Mucosa of rectum (tissue), 2 donors: ENCODE results near the gene NTMT1.

Source experiments
- H3K27ac ChIP-seq, 2 donors: one replicate each; pipeline ENCODE4 v1.7.0; 2013; ENCODE audit warnings: inconsistent platforms in 2 of 2, low read depth in 2 of 2, low read length in 2 of 2
- H3K27me3 ChIP-seq, 2 donors: one replicate each; pipeline ENCODE4 v1.7.0; 2013; ENCODE audit warnings: low read length in 2 of 2; ENCODE audit not compliant: control insufficient read depth in 2 of 2, insufficient read depth in 2 of 2
- H3K36me3 ChIP-seq, 2 donors: one replicate each; pipeline ENCODE4 v1.7.0; 2013; ENCODE audit warnings: low read length in 2 of 2; ENCODE audit not compliant: control insufficient read depth in 2 of 2, insufficient read depth in 2 of 2
- H3K4me1 ChIP-seq, 2 donors: one replicate each; pipeline ENCODE4 v1.7.0; 2013; ENCODE audit warnings: low read length in 2 of 2, mild to moderate bottlenecking in 1 of 2; ENCODE audit not compliant: control insufficient read depth in 2 of 2, insufficient read depth in 2 of 2
- H3K4me3 ChIP-seq, 2 donors: one replicate each; pipeline ENCODE4 v1.7.0; 2013; ENCODE audit warnings: low read length in 2 of 2
- H3K9ac ChIP-seq, 2 donors: one replicate each; pipeline ENCODE4 v1.7.0; 2013; ENCODE audit warnings: low read length in 2 of 2, low read depth in 1 of 2, mild to moderate bottlenecking in 1 of 2
- H3K9me3 ChIP-seq, 2 donors: one replicate each; pipeline ENCODE4 v1.7.0; 2013; ENCODE audit warnings: low read length in 2 of 2; ENCODE audit not compliant: control insufficient read depth in 2 of 2
- donor health status: healthy.
- donor health status: Normal muscosa, but diverticular disease.

Gene NTMT1

GRCh38 chr9:129615407-129616285, 10.3 kb upstream of the NTMT1 start:
- Histone ChIP-seq H3K27ac (no peak overlapping the region), H3K4me3 (no peak overlapping the region), H3K4me1 (peaks cover 6 to 8% of the 10 kb centered on the region in 2 donors), H3K27me3 (peaks cover 0 to 4% of the 10 kb centered on the region in 2 donors), H3K9ac (no peak overlapping the region), H3K36me3 (no peaks in the 10 kb centered on the region), H3K9me3 (no peaks in the 10 kb centered on the region)

GRCh38 chr9:129617167-129617566, 8.8 kb upstream of the NTMT1 start:
- no peak overlapping the region for H3K9ac ChIP-seq
- no peaks in the 10 kb centered on the region for H3K36me3 ChIP-seq
- peaks cover 0 to 7% of the 10 kb centered on the region in 2 donors for H3K27me3 ChIP-seq
- no peaks in the 10 kb centered on the region for H3K9me3 ChIP-seq
- H3K4me3 ChIP-seq, result no peak overlapping the region
- H3K4me1 ChIP-seq, result peaks cover 0 to 4% of the 10 kb centered on the region in 2 donors
- H3K27ac ChIP-seq, result no peak overlapping the region

GRCh38 chr9:129619787-129620668, 5.9 kb upstream of the NTMT1 start:
- Histone ChIP-seq H3K27ac (no peak overlapping the region), H3K9ac (peak overlapping the region in 1 of 2 donors; percentile 55), H3K9me3 (no peaks in the 10 kb centered on the region), H3K27me3 (peaks cover 0 to 7% of the 10 kb centered on the region in 2 donors), H3K36me3 (no peaks in the 10 kb centered on the region), H3K4me1 (peaks cover 0 to 6% of the 10 kb centered on the region in 2 donors), H3K4me3 (peak overlapping the region; percentile 13 to 55)

GRCh38 chr9:129620669-129621295, 5.2 kb upstream of the NTMT1 start, which contains the start of gene C9orf50:
Gene C9orf50 (minus strand): TSS chr9:129621101. CDS start chr9:129620574, 527 bp downstream.
- H3K4me3 ChIP-seq, result peak within 1 kb of the TSS; percentile 13 to 55
- H3K9me3 ChIP-seq, result no peaks in the 10 kb centered on the region
- peaks cover 0 to 7% of the 10 kb centered on the region in 2 donors for H3K27me3 ChIP-seq
- peaks cover 0 to 6% of the 10 kb centered on the region in 2 donors for H3K4me1 ChIP-seq
- peak within 1 kb of the TSS in 1 of 2 donors; percentile 55 for H3K9ac ChIP-seq
- H3K27ac ChIP-seq, result no peak within 1 kb of the TSS
- H3K36me3 ChIP-seq, result no peaks in the 10 kb centered on the region

- peaks cover 0 to 7% of the 10 kb centered on the region in 2 donors for H3K27me3 ChIP-seq
- peaks cover 14 to 26% of the 10 kb centered on the region in 2 donors for H3K4me1 ChIP-seq
- H3K9me3 ChIP-seq, result no peaks in the 10 kb centered on the region
- no peaks in the 10 kb centered on the region for H3K36me3 ChIP-seq
- H3K9ac ChIP-seq, result no peak overlapping the region
- no peak overlapping the region for H3K4me3 ChIP-seq
- no peak overlapping the region for H3K27ac ChIP-seq
Observed at GRCh38 chr9:129623331-129623730, 2.6 kb upstream of the NTMT1 start.

- Histone ChIP-seq H3K4me3 (no peak overlapping the region), H3K27ac (no peak overlapping the region), H3K36me3 (no peaks in the 10 kb centered on the region), H3K9me3 (no peaks in the 10 kb centered on the region), H3K4me1 (peaks cover 14 to 28% of the 10 kb centered on the region in 2 donors), H3K9ac (no peak overlapping the region), H3K27me3 (peaks cover 0 to 7% of the 10 kb centered on the region in 2 donors)
Observed at GRCh38 chr9:129624168-129624759, 1.7 kb upstream of the NTMT1 start.

- peaks cover 0 to 3% of the 10 kb centered on the region in 2 donors for H3K27me3 ChIP-seq
- no peaks in the 10 kb centered on the region for H3K36me3 ChIP-seq
- H3K4me3 ChIP-seq, result no peak overlapping the region
- peaks cover 14 to 28% of the 10 kb centered on the region in 2 donors for H3K4me1 ChIP-seq
- no peak overlapping the region for H3K9ac ChIP-seq
- H3K27ac ChIP-seq, result no peak overlapping the region
- H3K9me3 ChIP-seq, result no peaks in the 10 kb centered on the region
Observed at GRCh38 chr9:129624947-129625346, 1.0 kb upstream of the NTMT1 start.

GRCh38 chr9:129626625-129627284, 792 bp downstream of the NTMT1 start:
- Histone ChIP-seq H3K4me1 (peaks cover 14 to 24% of the 10 kb centered on the region in 2 donors), H3K9me3 (no peaks in the 10 kb centered on the region), H3K27me3 (no peaks in the 10 kb centered on the region), H3K4me3 (peak overlapping the region; percentile 94 to 95), H3K9ac (peak overlapping the region; percentile 80 to 89), H3K27ac (peak overlapping the region; percentile 94), H3K36me3 (peaks cover 4 to 5% of the 10 kb centered on the region in 2 donors)
